HG02938 (cell line): Measurements from ENCODE around the gene FAM50A.
"Not testable (repeated sequence)": the region's sequence is repeated elsewhere in the genome, so short reads cannot be mapped to it uniquely, and the experiment has no call there.

Experiments
- ATAC-seq: cut with Tn5 transposase; IDR thresholded peaks from one replicate; pipeline ENCODE4 v1.9.1; 2021; ENCODE audit warnings: mild to moderate bottlenecking, moderate library complexity; ENCODE audit not compliant: unreplicated experiment

The FAM50A gene, protein sequence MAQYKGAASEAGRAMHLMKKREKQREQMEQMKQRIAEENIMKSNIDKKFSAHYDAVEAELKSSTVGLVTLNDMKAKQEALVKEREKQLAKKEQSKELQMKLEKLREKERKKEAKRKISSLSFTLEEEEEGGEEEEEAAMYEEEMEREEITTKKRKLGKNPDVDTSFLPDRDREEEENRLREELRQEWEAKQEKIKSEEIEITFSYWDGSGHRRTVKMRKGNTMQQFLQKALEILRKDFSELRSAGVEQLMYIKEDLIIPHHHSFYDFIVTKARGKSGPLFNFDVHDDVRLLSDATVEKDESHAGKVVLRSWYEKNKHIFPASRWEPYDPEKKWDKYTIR

DNA sequence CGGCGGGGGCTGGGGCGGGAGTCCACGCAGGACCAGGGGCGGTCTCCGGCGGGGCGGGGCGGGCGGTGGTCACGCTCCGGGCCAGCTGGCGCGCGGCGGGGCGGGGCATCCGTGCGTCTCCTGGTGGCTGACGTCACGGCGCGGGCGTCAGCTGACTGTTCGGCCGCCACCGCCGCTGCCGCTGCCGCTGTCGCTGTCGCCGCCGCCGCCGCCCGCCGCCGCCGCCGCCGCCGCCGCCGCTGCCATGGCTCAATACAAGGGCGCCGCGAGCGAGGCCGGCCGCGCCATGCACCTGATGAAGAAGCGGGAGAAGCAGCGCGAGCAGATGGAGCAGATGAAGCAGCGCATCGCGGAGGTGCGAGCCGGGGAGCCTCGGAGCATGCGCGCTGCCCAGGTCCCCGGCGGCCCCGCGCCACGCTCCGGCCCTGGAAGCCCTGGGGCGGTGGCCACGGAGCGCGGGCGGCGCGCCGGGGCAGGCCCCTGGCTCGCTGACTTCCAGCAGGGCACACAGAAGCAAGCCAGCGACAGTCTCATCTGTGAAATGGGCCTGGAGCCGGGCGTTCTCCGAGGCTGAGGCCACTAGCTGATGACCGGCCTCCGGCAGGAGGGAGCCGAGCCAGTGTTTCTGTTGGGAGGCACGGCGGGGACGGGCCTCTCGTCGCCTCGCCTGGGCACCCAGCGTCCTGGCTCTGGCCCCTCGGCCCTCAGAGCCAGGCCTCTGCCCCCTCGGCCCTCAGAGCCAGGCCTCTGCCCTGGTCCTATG lies at the start of gene FAM50A:
Gene FAM50A (plus strand): TSS at position 150 of the 763 bp plus-strand sequence. CDS start 95 bp downstream, at position 245.
- peak; percentile 65 for ATAC-seq

DNA sequence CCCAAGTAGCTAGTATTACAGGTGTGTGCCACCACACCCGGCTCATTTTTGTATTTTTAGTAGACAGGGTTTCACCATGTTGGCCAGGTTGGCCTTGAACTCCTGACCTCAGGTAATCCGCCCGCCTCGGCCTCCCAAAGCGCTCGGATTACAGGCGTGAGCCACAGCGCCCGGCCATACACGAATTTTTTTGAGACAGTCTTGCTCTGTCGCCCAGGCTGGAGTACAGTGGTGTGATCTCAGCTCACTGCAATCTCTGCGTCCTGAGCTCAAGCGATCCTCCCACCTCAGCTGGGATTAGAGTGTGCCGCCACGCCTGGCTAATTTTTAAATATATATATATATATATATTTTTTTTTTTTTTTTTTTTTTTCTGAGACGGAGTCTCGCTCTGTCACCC lies 47.6 kb upstream of the FAM50A start:
- ATAC-seq: not testable (repeated sequence)

DNA sequence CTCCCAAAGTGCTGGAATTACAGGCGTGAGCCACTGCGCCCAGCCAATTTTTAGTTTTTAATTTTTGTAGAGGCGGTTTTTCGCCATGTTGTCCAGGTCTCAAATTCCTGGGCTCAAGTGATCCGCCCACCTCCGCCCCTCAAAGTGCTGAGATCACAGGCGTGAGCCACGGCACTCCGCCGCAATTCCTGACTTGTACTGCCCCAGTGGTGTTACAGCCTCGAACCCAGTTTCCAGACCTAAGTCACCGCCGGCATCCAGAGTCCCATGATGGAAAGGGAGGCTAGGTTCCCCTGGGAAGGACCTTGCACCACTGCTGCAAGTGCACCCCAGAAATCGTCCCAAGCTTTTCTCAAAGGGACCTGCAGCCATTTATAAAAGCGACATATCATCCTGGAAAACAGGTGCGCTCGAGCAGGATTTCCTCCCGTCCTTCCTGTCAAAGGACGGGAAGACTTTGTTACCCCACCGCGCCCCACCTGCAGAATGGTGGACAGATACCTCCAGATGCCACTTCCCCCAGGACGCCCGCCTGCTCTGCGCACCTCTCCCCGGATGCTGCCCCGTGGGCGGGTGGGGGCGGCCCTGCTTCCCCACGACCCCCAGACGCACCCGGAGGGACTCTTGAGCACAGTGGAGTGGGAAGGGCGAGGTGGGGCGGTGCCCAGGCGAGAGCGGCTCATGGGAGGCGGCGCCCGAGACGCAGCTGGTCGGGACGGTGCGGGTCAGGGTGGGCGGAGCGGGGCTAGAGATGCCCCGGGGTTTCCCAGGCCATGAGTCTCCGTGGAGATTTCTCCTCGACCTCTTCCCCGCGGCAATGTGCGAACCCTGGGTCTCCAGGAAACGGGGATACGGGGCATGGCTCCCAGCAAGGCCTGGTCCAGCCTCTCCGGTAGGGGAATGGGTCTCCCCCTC lies 46.7 kb upstream of the FAM50A start:
- ATAC-seq: peak; percentile 31

DNA sequence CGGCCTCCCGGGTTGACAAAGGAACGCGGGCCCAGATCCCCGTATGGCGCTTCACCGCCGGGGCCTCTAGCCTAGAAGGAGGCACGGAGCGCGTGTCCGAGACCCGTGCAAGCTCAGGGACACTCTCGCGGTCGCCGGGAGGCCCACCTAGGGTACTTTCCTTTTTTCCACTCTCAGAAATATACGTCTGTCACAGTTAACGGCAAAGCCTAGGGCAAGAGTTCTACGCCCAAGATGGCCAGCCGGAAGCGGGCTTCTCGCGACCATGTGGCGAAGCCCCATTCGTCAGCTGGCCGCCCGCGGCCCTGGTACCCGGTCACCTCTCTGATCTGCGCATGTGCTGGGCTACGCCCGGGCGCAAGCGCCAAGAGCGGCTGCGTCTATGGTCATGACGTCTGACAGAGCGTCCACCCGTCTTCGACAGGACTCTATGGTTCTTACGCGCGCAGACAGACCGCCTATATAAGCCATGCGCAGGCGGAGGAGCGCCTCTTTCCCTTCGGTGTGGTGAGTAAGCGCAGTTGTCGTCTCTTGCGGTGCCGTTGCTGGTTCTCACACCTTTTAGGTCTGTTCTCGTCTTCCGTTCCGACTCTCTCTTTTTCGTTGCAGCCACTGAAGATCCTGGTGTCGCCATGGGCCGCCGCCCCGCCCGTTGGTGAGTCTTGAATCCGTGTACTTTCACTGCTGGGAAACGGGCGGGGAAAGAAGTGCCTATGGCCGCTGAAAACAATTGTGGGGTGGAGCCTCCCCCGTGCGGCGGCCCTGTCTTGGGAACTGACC lies 45.9 kb upstream of the FAM50A start, which contains the start of gene RPL10:
Gene RPL10 (plus strand): TSS at position 490 of the 780 bp plus-strand sequence. CDS start 143 bp downstream, at position 633.
- ATAC-seq: peak; percentile 65

DNA sequence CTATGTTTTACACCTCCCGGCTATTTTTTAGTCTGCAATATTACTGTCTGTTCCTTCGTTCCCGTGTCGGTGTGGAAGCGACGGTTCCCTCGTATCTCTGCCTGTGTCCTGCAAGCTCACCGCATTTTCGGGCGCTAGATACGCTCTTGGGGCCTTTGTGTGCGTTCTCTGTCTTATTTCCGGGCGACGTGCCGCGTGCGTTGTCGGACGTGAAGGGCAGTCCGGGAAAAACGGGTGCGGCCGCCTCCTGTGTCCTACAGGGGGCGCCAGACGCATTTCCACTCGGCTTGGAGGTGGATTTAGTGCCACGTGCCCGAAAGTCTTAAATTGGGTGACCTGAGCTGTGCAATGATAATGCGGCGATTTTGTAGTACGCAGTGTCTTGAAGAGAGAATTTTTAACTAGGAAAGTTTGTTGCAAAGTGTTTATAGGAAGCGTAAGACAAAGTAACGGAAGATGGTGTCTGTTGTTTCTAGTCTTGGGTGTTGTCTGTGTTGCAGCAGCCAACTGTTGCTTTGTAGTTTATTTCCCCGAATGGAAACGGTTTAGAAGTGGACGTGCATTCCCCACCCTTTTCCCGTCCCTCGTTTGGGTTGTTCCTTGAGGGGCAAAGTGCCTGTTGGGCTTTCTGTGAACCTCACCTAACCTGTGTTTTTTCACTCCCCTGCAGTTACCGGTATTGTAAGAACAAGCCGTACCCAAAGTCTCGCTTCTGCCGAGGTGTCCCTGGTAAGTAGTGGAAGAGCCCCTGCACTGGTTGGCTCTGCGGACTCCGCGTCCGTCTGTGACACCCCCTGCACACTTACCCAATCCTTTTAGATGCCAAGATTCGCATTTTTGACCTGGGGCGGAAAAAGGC lies 45.0 kb upstream of the FAM50A start:
- peak; percentile 10 for ATAC-seq

- no peak for ATAC-seq
Observed at GRCh38 chrX:154399527-154400368, 44.2 kb upstream of the FAM50A start.

DNA sequence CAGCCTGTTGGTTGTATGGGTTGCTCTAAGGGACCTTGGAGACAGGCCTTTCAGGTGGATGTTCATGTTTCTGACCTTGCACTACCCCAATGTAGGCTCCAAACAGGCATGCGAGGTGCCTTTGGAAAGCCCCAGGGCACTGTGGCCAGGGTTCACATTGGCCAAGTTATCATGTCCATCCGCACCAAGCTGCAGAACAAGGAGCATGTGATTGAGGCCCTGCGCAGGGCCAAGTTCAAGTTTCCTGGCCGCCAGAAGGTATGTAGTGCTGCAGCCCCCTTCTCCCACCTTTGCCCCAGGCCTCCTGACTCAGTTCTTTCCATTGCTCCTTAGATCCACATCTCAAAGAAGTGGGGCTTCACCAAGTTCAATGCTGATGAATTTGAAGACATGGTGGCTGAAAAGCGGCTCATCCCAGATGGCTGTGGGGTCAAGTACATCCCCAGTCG lies 43.5 kb upstream of the FAM50A start:
- ATAC-seq: not testable (repeated sequence)

DNA sequence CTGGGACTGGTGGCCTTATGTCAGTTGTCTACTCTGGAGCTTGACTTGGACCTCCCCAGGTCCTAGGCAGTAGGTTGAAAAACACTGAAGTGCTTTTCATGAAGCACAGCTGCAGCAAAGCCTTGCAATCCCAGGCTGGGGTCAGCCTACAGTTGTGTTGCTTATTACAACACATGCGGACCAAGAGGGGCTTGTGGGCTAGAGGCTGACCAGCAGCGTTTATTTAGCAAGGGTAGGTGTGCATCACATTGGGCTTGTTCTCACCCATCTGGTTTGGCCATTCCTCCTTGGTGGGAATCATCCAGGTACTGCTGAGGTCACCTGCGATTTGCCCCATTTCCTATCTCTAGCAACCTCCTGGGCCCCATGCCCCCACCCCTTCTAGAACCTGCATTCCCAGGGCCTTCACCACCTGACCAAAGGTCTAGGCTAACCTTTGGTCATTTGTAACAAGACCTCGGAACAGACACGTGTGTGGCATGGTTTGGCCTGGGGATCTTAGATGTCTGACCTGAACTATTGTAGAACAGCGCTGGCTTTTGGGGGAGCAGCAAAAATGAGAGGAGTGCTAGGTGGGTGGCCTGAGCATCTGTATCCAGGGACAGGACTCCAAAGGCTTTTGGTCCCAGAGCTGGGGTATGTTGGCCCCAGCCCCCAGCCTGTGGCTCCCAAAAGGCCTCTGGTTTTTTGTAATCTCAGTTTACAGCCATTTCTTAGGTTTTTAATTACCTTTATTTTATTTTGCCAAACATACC lies 42.7 kb upstream of the FAM50A start:
- ATAC-seq: no peak

GRCh38 chrX:154401918-154402621 lies 41.9 kb upstream of the FAM50A start:
- no peak for ATAC-seq

DNA sequence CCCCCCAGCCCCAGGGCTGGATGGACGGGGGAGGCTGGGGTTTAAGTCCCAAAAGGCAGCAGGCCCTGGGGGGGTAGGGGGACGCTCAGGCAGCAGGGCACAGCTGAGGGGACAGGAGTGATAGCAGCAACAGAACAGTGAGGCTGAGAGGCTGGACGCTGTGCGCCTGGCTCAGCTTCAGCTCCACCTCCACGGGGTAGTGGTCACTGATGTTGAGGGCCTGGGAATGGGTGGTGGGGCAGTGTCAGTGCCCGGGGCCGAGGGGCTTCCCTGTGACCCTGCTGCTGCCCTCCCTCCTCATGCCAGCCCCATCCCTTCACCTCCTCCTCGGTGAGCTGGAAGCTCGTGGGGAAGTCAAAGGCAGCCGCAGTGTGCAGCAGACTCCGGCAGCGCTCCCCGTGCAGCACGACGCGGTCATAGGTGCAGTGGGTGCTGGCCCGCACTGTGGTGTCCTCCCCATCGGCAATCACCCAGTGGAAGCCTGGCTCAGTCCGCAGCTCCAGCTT lies 41.3 kb upstream of the FAM50A start:
- no peak for ATAC-seq

DNA sequence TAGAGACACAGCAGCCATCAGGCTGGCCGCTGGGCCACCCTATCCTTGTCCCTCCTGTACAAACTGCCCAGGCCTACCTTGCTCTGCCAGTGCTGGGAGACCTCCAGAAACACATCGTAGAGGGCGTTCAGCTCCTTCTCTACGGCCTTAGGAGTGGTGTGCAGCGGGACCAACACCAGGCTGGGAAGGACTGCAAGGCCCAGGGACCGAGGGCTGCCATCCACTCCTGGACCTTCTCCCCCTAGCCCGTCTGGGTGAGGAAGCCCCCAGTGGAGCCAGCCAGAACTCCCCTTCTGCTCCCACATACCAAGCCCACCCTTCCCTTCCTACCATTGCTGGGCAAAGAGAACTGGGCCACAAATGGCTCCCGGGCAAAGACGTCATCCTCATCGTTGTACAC lies 40.7 kb upstream of the FAM50A start:
- ATAC-seq: no peak

GRCh38 chrX:154403858-154404257 lies 40.1 kb upstream of the FAM50A start:
- no peak for ATAC-seq

DNA sequence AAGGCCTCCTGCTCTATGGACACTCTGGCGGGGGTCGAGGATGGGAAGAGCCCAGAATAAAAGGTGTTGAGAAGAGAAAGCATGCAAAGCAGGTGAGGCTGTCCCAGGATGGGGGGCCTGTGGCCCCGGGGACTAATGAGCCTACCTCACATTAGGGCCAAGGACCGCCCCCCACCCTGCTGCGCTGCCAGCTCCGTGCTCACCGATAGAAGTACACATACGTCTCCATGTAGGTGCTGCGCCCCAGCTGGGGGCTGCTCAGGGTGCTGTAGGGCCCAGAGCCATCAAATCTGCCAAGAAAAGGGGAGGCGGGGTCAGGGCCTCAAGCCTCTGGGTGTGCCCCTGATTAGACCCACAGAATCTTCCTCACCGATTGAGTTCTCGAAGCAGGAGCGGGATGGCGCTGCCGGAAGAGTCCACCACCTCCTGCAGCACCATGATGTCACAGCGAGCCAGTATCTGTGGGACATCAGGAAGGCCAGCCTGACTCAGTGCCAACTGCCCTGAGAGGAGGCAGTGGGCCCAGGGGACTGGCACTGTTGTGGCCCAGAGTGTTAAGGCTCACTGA lies 39.2 kb upstream of the FAM50A start:
- no peak for ATAC-seq

GRCh38 chrX:154408659-154409221 lies 35.2 kb upstream of the FAM50A start:
- no peak for ATAC-seq

GRCh38 chrX:154409222-154409871 lies 34.6 kb upstream of the FAM50A start, which contains the start of gene DNASE1L1:
TSS of gene DNASE1L1 (minus strand) at chrX:154409254. CDS start at chrX:154405568, 3,686 bp downstream.
- ATAC-seq: no peak

GRCh38 chrX:154411981-154412340 lies 32.0 kb upstream of the FAM50A start:
- ATAC-seq: peak; percentile 58
